Trophoblast cell (in vitro differentiated cells and primary cell): Measurements from ENCODE around the gene TPST1.

Source experiments
- DNase-seq, 2 donors: peaks; one replicate each; pipeline ENCODE4 v3.0.0-alpha.2; 2016
- H2AFZ ChIP-seq: 2 replicates; pipeline ENCODE4 v1.6.1; 2013; ENCODE audit warnings: low read length, moderate library complexity, mild to moderate bottlenecking; ENCODE audit not compliant: insufficient read depth, poor library complexity
- H2AK5ac ChIP-seq: 2 replicates; pipeline ENCODE4 v1.6.1; 2013; ENCODE audit warnings: mild to moderate bottlenecking, low read length
- H2BK120ac ChIP-seq: 2 replicates; pipeline ENCODE4 v1.6.1; 2013; ENCODE audit warnings: low read length, mild to moderate bottlenecking, moderate library complexity; ENCODE audit not compliant: insufficient read depth, poor library complexity
- H2BK12ac ChIP-seq: 2 replicates; pipeline ENCODE4 v1.6.1; 2013; ENCODE audit warnings: mild to moderate bottlenecking, low read length, moderate library complexity
- H2BK5ac ChIP-seq: 2 replicates; pipeline ENCODE4 v1.6.1; 2013; ENCODE audit warnings: low read length, low read depth, moderate library complexity, mild to moderate bottlenecking; ENCODE audit not compliant: poor library complexity
- H3K14ac ChIP-seq: 2 replicates; pipeline ENCODE4 v1.6.1; 2013; ENCODE audit warnings: mild to moderate bottlenecking, low read length
- H3K18ac ChIP-seq: 2 replicates; pipeline ENCODE4 v1.6.1; 2013; ENCODE audit warnings: mild to moderate bottlenecking, low read length
- H3K23ac ChIP-seq: 2 replicates; pipeline ENCODE4 v1.6.1; 2013; ENCODE audit warnings: low read length
- H3K27ac ChIP-seq: 2 replicates; pipeline ENCODE4 v1.5.1; 2013; ENCODE audit warnings: low read depth, mild to moderate bottlenecking, inconsistent platforms, low read length, moderate library complexity
- H3K27me3 ChIP-seq: 2 replicates; pipeline ENCODE4 v1.6.1; 2013; ENCODE audit warnings: inconsistent platforms, mild to moderate bottlenecking, low read length, moderate library complexity; ENCODE audit not compliant: insufficient read depth
- H3K36me3 ChIP-seq, 2 experiments: 1 replicate in 1 of 2; 2 replicates in 1 of 2; pipeline ENCODE4 v1.6.1; 2013; ENCODE audit warnings: low read length in 2 of 2, mild to moderate bottlenecking in 2 of 2, moderate library complexity in 1 of 2; ENCODE audit not compliant: insufficient read depth in 2 of 2, control insufficient read depth in 1 of 2
- H3K4ac ChIP-seq: 2 replicates; pipeline ENCODE4 v1.6.1; 2013; ENCODE audit warnings: low read depth, mild to moderate bottlenecking, low read length, moderate library complexity
- H3K4me1 ChIP-seq, 2 experiments: 1 replicate in 1 of 2; 2 replicates in 1 of 2; pipeline ENCODE4 v1.6.1; 2013; ENCODE audit warnings: low read length in 2 of 2, mild to moderate bottlenecking in 2 of 2, moderate library complexity in 1 of 2; ENCODE audit not compliant: insufficient read depth in 2 of 2, control insufficient read depth in 1 of 2
- H3K4me2 ChIP-seq: 2 replicates; pipeline ENCODE4 v1.6.1; 2013; ENCODE audit warnings: inconsistent platforms, mild to moderate bottlenecking, low read length, moderate library complexity
- H3K4me3 ChIP-seq: 2 replicates; pipeline ENCODE4 v1.5.1; 2013; ENCODE audit warnings: mild to moderate bottlenecking, low read depth, low read length, inconsistent platforms
- H3K79me1 ChIP-seq: one replicate; pipeline ENCODE4 v1.6.1; 2013; ENCODE audit warnings: low read length
- H3K79me2 ChIP-seq: 2 replicates; pipeline ENCODE4 v1.6.1; 2013; ENCODE audit warnings: low read length, mild to moderate bottlenecking; ENCODE audit not compliant: control insufficient read depth, insufficient read depth, poor library complexity
- H3K9ac ChIP-seq: 2 replicates; pipeline ENCODE4 v1.6.1; 2013; ENCODE audit warnings: mild to moderate bottlenecking, low read length
- H3K9me3 ChIP-seq: 2 replicates; pipeline ENCODE4 v1.6.1; 2013; ENCODE audit warnings: low read depth, mild to moderate bottlenecking, control low read depth, inconsistent platforms, low read length; ENCODE audit not compliant: insufficient read depth
- H4K12ac ChIP-seq: 2 replicates; pipeline ENCODE4 v1.6.1; 2013; ENCODE audit warnings: low read depth, mild to moderate bottlenecking, low read length, moderate library complexity
- H4K8ac ChIP-seq: 2 replicates; pipeline ENCODE4 v1.6.1; 2013; ENCODE audit warnings: low read depth, mild to moderate bottlenecking, low read length, moderate library complexity
- H4K91ac ChIP-seq: one replicate; pipeline ENCODE4 v1.6.1; 2013; ENCODE audit warnings: low read depth, mild to moderate bottlenecking, low read length, moderate library complexity
- WGBS: extraction: QIAGEN DNeasy Blood & Tissue Kit; methylation state at CpG from one replicate; pipeline ENCODE4 v1.1.7; 2013; ENCODE audit warnings: missing lambda C conversion rate; ENCODE audit not compliant: insufficient read length, insufficient coverage; ENCODE audit errors: extremely low coverage; 5-methylcytosine and 5-hydroxymethylcytosine counted together

TPST1 gene

GRCh38 chr7:66272321-66272720 lies 67.2 kb downstream of the TPST1 start:
- no peaks in the 10 kb centered on the region for H3K79me1 ChIP-seq

GRCh38 chr7:66276363-66276762 lies 71.2 kb downstream of the TPST1 start:
- H3K9ac ChIP-seq: no peak overlapping the region
- no peak overlapping the region for H3K23ac ChIP-seq
- no peak overlapping the region for H2BK5ac ChIP-seq
- no peak overlapping the region for H4K91ac ChIP-seq
- H3K4ac ChIP-seq: no peak overlapping the region
- H2AFZ ChIP-seq: no peak overlapping the region
- H4K12ac ChIP-seq: no peak overlapping the region
- H3K9me3 ChIP-seq: no peaks in the 10 kb centered on the region
- no peak overlapping the region for H2AK5ac ChIP-seq
- H4K8ac ChIP-seq: no peak overlapping the region
- no peak overlapping the region for H2BK12ac ChIP-seq
- no peaks in the 10 kb centered on the region for H3K79me2 ChIP-seq
- no CpG with 5 or more reads among the region's 3 CpGs for WGBS
- H3K79me1 ChIP-seq: no peaks in the 10 kb centered on the region
- H3K4me3 ChIP-seq: no peak overlapping the region
- no peak for DNase-seq
- H3K36me3 ChIP-seq: no peaks in the 10 kb centered on the region
- H2BK120ac ChIP-seq: no peak overlapping the region
- no peak overlapping the region for H3K18ac ChIP-seq
- no peak overlapping the region for H3K14ac ChIP-seq
- H3K4me2 ChIP-seq: no peak overlapping the region
- no peak overlapping the region for H3K27ac ChIP-seq
- no peaks in the 10 kb centered on the region for H3K4me1 ChIP-seq
- no peaks in the 10 kb centered on the region for H3K27me3 ChIP-seq

More at GRCh38 chr7:66272321-66272720, 67.2 kb downstream of the TPST1 start:
- no peak overlapping the region for H2BK120ac ChIP-seq
- H3K4me2 ChIP-seq: no peak overlapping the region
- H3K27me3 ChIP-seq: no peaks in the 10 kb centered on the region
- no peaks in the 10 kb centered on the region for H3K9me3 ChIP-seq
- H3K4ac ChIP-seq: no peak overlapping the region
- WGBS: no CpG with 5 or more reads among the region's 3 CpGs
- no peak overlapping the region for H2AK5ac ChIP-seq
- H3K4me3 ChIP-seq: no peak overlapping the region
- H3K27ac ChIP-seq: no peak overlapping the region
- H3K36me3 ChIP-seq: no peaks in the 10 kb centered on the region
- no peak overlapping the region for H2BK5ac ChIP-seq
- no peak overlapping the region for H3K18ac ChIP-seq
- H3K9ac ChIP-seq: no peak overlapping the region
- no peaks in the 10 kb centered on the region for H3K79me2 ChIP-seq
- H4K12ac ChIP-seq: no peak overlapping the region
- no peak for DNase-seq
- no peak overlapping the region for H3K14ac ChIP-seq
- no peak overlapping the region for H4K8ac ChIP-seq
- H2BK12ac ChIP-seq: no peak overlapping the region
- no peak overlapping the region for H2AFZ ChIP-seq
- no peak overlapping the region for H4K91ac ChIP-seq
- no peak overlapping the region for H3K23ac ChIP-seq
- H3K4me1 ChIP-seq: no peaks in the 10 kb centered on the region

GRCh38 chr7:66277492-66277891 lies 72.4 kb downstream of the TPST1 start:
- no peaks in the 10 kb centered on the region for H3K79me1 ChIP-seq
- H3K4ac ChIP-seq: no peak overlapping the region
- no peak overlapping the region for H3K27ac ChIP-seq
- no peaks in the 10 kb centered on the region for H3K9me3 ChIP-seq
- no peak overlapping the region for H3K4me2 ChIP-seq
- H2BK120ac ChIP-seq: no peak overlapping the region
- no peak overlapping the region for H4K8ac ChIP-seq
- H3K4me3 ChIP-seq: no peak overlapping the region
- no peaks in the 10 kb centered on the region for H3K79me2 ChIP-seq
- no peak overlapping the region for H3K23ac ChIP-seq
- no peak overlapping the region for H3K9ac ChIP-seq
- H3K14ac ChIP-seq: no peak overlapping the region
- no peak for DNase-seq
- H4K12ac ChIP-seq: no peak overlapping the region
- H4K91ac ChIP-seq: no peak overlapping the region
- H2AK5ac ChIP-seq: no peak overlapping the region
- H2BK5ac ChIP-seq: no peak overlapping the region
- no peak overlapping the region for H2AFZ ChIP-seq
- H3K18ac ChIP-seq: no peak overlapping the region
- H3K36me3 ChIP-seq: no peaks in the 10 kb centered on the region
- H2BK12ac ChIP-seq: no peak overlapping the region
- H3K4me1 ChIP-seq: peaks cover 0 to 3% of the 10 kb centered on the region in 2 experiments
- no peaks in the 10 kb centered on the region for H3K27me3 ChIP-seq

GRCh38 chr7:66279912-66280311 lies 74.8 kb downstream of the TPST1 start:
- WGBS: no CpG with 5 or more reads among the region's 7 CpGs
- Histone ChIP-seq H3K36me3 (no peaks in the 10 kb centered on the region), H3K9me3 (no peaks in the 10 kb centered on the region), H2BK5ac (no peak overlapping the region), H3K18ac (peak overlapping the region; percentile 27), H3K4me3 (no peak overlapping the region), H3K27me3 (no peaks in the 10 kb centered on the region), H3K79me1 (no peaks in the 10 kb centered on the region), H4K8ac (no peak overlapping the region), H2AFZ (no peak overlapping the region), H3K9ac (no peak overlapping the region), H4K12ac (peak overlapping the region; percentile 26), H3K79me2 (no peaks in the 10 kb centered on the region), H3K23ac (no peak overlapping the region), H3K14ac (no peak overlapping the region), H3K4me2 (no peak overlapping the region), H3K27ac (no peak overlapping the region), H2BK120ac (no peak overlapping the region), H4K91ac (no peak overlapping the region), H3K4me1 (peaks cover 0 to 3% of the 10 kb centered on the region in 2 experiments), H2AK5ac (no peak overlapping the region), H2BK12ac (no peak overlapping the region), H3K4ac (no peak overlapping the region)
- DNase-seq: no peak
